ENCODE results near the gene TSBP1. TPM values are rescaled to one million over a fixed set of nuclear protein-coding genes. Genes with fewer than 3 reads are reported as not detected.

Gene TSBP1
- total and polyA plus RNA-seq, 11 donors = not detected

- no peaks in the 10 kb centered on the region for H3K36me3 ChIP-seq
- 47 to 95% (median 91%) methylated on average over 2 of the region's 2 CpGs for WGBS, 4 donors
- no peak overlapping the region for H3K27ac ChIP-seq
- intact Hi-C loops (cut with DNase I) = no loop called here
- H3K27me3 ChIP-seq = peaks cover 0 to 5% (median 0%) of the 10 kb centered on the region in 9 donors
- no peak overlapping the region for H3K4me3 ChIP-seq
- no peaks in the 10 kb centered on the region for H3K9me3 ChIP-seq
- ATAC-seq (no peak), DNase-seq (no peak)
- TF ChIP-seq CTCF (IDR thresholded peaks at IDR 0.05) = no peak
- TF ChIP-seq POLR2A (IDR thresholded peaks at IDR 0.05) = no peak
- no peaks in the 10 kb centered on the region for H3K4me1 ChIP-seq
Observed at GRCh38 chr6:32340242-32340641, 31.5 kb downstream of the TSBP1 start.

GRCh38 chr6:32337186-32337805 is 34.4 kb downstream of the TSBP1 start:
- TF ChIP-seq CTCF (IDR thresholded peaks at IDR 0.05) (no peak), POLR2A (IDR thresholded peaks at IDR 0.05) (no peak)
- no peaks in the 10 kb centered on the region for H3K9me3 ChIP-seq
- intact Hi-C loops (cut with DNase I) = no loop called here
- no peak overlapping the region for H3K4me3 ChIP-seq
- ATAC-seq (no peak), DNase-seq (peak in 1 of 5 donors; percentile 10)
- H3K27ac ChIP-seq = peak overlapping the region in 1 of 12 donors; percentile 14
- no peaks in the 10 kb centered on the region for H3K4me1 ChIP-seq
- no peaks in the 10 kb centered on the region for H3K36me3 ChIP-seq
- WGBS, 4 donors = 25 to 66% (median 54%) methylated on average over 4 of the region's 4 CpGs
- peaks cover 0 to 2% (median 0%) of the 10 kb centered on the region in 9 donors for H3K27me3 ChIP-seq

GRCh38 chr6:32332433-32332832 is 39.3 kb downstream of the TSBP1 start:
- no peak overlapping the region for H3K27ac ChIP-seq
- DNase-seq = no peak
- intact Hi-C loops (cut with DNase I) = no loop called here
- H3K36me3 ChIP-seq = no peaks in the 10 kb centered on the region
- TF ChIP-seq CTCF (IDR thresholded peaks at IDR 0.05) (no peak), POLR2A (IDR thresholded peaks at IDR 0.05) (no peak)
- H3K9me3 ChIP-seq = no peaks in the 10 kb centered on the region
- peaks cover 0 to 4% (median 0%) of the 10 kb centered on the region in 12 donors for H3K4me1 ChIP-seq
- no peak for ATAC-seq
- 0 to 100% (median 79%) methylated on average over 1 of the region's 1 CpG for WGBS, 4 donors
- no peak overlapping the region for H3K4me3 ChIP-seq
- H3K27me3 ChIP-seq = peaks cover 0 to 2% (median 0%) of the 10 kb centered on the region in 9 donors

GRCh38 chr6:32329141-32329540 is 42.6 kb downstream of the TSBP1 start:
- Histone ChIP-seq H3K4me3 (no peak overlapping the region), H3K36me3 (no peaks in the 10 kb centered on the region), H3K27ac (no peak overlapping the region), H3K4me1 (peaks cover 0 to 4% (median 0%) of the 10 kb centered on the region in 12 donors), H3K27me3 (peaks cover 0 to 2% (median 0%) of the 10 kb centered on the region in 9 donors), H3K9me3 (no peaks in the 10 kb centered on the region)
- TF ChIP-seq POLR2A (IDR thresholded peaks at IDR 0.05) (no peak), CTCF (IDR thresholded peaks at IDR 0.05) (no peak)
- ATAC-seq = no peak
- no peak for DNase-seq
- intact Hi-C loops (cut with DNase I) = no loop called here

All from heart left ventricle (tissue), 16 donors.